ENCODE measurements around the gene HSPA9.

The HSPA9 gene

DNA sequence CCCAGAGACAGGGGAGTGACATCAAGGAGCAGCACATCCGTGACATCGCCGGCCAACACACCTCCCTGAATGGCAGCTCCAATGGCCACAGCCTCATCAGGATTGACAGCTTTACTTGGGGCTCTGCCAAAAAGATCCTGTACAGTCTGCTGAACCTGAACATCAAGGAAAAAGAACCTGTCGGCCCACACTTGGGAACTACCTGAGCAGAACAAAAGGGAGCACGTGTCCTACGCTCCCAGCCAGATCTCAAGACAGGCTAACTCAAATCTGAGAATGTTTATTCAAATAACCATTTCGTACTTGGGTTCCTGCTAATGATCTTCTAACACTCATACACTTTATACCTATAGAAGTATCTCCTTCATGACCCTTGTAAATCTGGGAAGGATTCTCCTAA lies 15.3 kb downstream of the HSPA9 start:
- DNase-seq = no peak

DNA sequence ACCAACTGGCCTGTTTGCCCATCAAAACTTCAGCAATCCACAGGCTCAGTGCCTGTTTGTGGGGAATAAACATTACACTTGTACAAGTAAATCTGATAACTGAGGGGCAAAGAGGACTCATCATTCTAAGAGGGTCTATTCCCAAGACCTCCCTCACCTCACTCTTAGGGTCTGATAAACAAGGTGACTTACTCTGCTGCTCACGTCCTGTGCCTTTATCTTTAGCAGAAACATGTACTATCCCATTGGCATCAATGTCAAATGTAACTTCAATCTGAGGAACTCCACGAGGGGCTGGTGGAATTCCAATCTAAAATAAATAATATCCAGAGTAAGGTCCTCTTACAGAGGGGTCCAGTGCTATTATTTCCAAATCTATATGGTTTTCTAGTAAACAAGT lies 17.5 kb downstream of the HSPA9 start:
- no peak for DNase-seq

DNA sequence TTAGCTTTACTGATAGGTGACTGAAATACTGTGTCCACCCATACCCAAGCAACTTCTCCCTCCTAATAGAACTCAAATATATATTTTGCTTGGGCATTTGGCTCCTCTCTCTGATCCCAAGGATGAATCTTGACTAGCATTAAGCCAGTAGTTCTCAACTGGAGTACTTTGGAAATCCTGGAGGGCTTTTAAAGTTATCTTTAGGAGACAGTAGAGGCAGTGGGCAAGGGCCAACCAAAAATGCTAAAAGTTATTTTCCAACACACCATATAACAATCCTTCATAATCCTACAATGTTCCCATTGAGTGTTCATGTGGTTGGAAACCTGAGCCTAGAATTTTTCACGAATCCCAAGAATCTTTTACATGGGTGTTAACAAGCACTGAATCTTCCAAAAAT lies 21.1 kb downstream of the HSPA9 start:
- no peak for DNase-seq

DNA sequence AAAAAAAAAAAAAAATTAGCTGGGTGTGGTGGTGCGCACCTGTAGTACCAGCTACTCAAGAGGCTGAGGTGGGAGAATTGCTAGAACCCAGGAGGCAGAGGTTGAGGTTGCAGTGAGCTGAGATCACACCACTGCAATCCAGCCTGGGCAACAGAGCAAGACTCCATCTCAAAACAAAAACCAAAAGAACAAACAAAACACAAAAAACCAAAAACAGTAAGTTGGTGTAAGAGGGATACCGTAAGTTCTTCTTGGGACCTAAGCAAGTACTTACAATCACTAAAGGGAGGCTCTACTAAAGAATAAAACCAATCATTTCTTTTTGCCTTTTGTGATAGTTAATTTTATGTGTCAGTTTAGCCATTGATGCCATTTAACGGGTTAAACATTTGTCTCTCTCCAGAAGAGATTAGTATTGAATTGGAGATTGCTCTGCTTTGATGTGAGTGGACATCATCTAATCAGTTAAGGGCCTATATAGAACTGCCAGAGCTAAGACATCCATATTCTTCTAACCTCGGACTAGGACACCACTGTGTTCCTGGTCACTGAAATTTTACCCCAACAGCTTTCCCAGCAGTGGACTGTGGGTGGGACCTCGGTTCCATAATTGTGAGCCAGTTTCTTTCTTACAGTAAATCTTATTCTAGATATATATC lies 21.6 kb downstream of the HSPA9 start:
- no peak for DNase-seq

DNA sequence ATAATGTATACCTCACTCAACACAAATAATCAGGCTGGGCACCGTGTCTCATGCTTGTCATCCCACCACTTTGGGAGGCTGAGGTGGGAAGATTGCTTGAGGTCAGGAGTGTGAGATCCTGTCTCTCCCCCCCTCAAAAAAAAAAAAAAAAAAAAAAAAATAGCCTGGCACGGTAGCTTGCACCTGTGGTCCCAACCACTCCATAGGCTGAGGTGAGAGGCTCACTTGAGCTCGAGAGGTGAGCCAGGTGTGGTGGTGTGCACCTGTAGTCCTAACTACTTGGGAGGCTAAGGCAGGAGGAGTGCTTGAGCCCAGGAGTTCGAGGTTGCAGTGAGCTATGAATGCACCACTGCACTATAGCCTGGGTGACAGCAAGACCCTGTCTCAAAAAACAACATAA lies 22.5 kb downstream of the HSPA9 start:
- no peak for DNase-seq

DNA sequence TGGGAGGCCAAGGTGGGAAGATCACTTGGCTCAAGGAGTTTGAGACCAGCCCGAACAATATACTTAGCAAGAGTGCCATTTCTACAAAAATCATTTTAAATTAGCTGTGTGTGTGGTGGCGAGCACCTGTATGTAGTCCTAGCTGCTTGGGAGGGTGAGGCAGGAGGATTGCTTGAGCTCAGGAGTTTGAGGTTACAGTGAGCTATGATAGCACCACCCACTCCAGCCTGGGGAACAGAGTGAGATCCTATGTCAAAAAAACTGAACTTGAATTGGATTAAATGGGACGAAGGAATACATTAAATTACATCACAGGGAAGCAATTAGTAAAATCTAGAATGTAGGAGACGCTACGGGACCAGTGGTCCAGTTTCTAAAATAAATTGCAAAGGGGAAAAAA lies 25.8 kb downstream of the HSPA9 start:
- DNase-seq = no peak

DNA sequence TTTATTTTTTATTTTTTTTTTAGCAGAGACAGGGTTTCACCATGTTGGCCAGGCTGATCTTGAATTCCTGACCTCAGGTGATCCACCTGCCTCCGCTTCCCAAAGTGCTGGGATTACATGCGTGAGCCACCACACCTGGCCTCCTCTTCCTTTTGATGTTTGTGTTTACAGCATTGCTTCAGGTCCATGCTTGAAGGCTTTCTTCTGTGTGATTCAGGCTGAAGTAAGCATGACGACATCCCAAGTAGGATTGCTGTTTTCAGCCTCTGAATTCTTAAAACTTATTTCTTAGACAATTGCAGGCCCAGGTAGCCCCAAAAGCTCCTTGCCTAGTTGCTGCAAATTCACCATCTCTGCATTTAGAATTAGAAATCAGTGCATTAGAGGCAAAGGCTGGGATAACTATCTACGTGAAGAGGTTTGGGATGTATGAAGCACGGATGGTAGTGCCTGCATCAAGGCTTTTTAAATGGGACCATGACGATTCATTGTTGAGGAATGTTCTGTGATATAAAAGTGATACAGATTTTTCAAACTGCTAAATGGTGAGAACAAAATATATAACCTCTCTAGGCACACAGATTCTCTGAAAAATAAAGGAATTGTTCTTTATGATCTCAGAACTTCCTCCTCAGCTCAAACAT lies 29.2 kb downstream of the HSPA9 start:
- DNase-seq = no peak

DNA sequence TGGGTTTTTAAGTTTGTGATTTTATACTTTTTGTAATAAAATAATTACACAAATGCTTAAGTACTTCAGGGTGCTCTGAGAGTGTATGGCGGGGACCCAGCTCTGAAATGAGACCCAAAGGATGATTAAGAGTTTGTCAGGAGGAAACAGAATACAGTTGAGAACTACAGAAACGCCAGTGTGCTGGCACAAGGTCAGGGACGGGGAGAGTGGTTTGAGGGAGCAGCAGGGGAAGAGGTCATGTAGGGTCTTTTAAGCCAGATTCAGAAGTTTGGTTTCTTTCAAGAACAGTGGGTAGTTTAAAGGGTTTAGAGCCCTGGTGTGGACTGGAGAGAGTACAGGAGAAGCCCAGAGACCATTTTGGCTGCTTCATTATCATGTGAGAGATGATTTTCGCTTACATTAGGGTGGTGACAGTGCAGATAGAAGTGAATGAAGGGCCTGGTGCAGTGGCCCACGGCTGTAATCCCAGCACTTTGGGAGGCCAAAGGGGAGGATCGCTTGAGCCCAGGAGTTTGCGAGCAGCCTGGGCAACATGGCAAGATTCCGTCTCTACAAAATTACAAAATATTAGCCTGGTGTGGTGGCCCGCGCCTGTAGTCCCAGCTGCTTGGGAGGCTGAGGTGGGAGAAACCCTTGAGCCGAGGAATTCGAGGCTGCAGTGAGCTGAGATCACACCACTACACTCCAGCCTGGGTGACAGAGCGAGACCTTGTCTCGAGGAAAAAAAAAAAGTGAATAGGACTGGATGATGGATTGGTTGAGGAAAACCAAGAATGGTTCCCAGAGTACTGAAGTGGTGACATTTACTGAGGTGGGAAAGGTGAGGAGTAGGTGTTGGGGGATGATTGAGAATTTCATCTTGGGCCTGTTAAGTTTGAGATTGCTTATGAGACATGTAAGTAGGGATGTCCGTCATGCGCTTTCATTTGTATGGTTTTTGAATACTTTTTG lies 30.7 kb downstream of the HSPA9 start:
- no peak for DNase-seq

DNA sequence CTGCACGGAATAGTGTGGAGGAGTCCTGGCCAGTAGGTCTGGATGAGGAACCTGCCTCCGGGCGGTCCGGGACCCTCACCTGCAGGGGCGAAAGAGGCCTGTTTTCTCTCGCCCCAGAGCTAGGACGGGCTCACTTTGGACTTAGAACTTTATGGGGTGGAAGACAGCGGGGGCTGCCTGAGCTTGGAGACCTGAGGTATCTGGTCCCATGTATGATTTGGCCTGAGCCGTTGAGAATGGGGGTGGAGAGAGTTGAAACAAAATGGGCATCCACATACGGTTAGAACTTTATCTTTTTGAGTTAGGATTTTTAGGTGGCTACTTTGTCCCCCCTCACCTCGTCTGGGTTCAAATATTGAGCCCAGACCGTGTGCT lies 31.5 kb downstream of the HSPA9 start:
- no peak for DNase-seq

DNA sequence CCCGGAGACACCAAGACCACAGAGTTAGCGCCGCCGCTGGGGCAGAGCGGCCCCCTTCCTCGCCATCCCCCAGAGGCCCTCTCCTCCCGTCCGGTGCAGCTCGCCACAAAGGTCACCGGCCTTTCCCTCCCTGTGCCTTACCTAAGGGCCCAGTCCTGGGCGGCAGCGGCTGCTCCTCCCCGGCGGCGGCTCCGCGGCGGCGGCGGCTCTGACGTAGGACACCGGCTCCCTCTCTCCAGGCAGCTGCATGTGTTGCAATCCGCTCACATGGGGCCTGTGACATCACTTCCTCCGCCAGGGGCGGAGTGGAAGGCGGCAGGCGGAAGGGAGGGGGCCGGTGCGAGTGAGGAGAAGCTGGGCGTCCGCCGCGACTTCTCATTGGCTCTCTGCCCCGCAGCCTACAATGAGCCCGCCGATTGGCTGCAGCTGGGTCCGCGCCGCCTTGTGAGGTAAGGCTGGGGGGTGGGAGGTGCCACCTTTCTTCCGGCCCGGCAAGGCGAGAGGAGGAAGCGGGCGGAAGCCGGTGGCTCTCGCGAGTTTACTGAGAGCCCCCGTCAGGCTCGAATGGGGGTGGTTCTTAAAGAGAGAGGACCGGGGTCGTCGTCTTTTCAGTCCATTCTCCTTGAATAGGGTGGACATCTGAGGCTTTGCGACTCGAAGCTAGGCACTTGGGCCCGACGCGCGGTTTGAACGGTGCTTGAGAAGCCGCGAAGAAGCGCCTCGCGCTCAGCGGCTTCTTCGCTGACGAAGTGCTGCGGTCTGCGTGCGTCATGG lies 32.1 kb downstream of the HSPA9 start, which contains the start of gene ETF1:
Gene ETF1 (minus strand): TSS at position 281 of the 774 bp plus-strand sequence. CDS start 318 bp downstream, outside the sequence.
- DNase-seq = peak; percentile 99 to 100

DNA sequence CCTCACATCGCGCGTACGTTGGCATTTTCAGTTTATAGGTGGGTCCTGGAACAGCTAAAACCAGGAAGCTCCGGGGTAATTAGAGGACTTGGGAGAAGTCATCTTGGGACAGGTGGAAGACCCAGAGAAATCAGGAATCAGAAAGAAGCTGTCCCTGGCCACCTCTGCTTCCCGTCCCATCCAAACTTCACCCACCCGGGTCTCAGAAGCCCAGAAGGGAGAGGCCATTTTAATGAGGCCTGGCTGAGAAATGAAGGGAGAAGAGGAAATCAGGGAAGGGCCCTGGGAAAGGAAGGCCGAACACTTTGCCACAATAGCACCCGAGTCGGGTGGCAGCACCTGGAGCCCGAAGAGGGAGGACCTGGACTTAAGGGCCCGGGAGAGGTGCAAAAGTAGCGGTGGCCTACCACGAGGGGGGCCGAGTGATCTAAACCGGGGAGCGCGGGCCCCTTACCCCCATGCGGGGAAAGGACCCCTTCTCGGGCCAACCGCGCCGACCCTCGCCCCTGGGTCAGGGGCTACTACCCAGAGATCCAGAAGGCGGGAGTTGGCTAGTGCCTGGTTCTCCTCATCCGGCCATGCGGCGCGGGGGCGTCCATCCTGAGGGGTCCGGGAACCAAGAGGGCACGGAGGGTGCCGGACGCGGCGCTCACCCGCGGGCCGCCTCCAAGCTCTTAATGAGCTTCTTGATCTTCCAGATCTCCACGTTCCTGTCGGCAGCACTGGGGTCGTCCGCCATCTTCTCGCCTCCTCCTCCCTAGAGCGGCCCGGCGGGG lies 32.8 kb downstream of the HSPA9 start:
- DNase-seq = peak; percentile 29 to 32

DNA sequence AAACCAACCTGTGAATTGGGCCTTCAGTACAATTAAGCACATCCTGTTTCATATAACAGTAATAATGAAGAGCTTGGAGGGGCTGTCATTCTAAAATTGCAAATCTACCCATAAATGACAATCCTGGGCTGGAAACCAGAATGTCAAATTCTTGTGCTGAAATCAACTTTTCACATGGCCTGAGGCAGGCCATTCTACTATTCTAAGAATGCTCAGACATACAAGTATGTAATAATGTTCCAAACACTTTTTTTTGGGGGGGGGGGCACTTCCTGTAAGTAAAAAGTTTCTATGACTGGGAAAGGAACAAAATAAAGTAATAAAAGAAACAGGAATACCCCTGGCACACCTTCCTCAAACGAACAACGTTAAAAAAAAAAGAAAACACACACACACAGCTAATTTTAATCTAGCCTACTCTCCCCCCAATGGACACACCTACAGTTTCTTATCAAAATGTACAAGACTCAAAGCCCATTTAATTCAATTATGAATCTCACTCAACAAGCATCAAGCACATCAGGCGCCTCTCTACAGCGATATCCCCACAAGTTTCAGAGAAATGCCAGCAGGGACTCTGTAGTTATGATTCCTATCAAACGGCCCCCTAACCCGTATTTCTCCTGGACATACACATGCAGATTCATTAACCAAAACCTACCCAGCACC lies 33.6 kb downstream of the HSPA9 start:
- DNase-seq = no peak

DNA sequence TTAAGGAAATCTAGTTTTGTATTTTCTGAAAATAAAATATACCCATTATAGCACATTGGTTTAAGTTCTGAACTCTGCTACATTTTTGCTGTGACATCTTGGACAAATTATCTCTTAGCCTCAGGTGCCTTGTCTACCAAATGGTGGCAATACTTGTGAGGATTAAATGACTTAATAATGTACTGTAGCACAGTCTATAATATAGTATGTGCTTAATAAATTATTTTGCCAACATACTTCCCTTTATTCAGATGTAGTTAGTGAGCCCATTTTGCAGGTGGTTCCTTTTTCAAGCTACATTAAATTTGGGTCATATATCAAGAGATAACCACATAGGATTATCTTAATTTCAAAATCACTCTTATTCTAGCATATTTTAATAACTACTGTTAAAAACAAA lies 35.4 kb downstream of the HSPA9 start:
- DNase-seq = no peak

DNA sequence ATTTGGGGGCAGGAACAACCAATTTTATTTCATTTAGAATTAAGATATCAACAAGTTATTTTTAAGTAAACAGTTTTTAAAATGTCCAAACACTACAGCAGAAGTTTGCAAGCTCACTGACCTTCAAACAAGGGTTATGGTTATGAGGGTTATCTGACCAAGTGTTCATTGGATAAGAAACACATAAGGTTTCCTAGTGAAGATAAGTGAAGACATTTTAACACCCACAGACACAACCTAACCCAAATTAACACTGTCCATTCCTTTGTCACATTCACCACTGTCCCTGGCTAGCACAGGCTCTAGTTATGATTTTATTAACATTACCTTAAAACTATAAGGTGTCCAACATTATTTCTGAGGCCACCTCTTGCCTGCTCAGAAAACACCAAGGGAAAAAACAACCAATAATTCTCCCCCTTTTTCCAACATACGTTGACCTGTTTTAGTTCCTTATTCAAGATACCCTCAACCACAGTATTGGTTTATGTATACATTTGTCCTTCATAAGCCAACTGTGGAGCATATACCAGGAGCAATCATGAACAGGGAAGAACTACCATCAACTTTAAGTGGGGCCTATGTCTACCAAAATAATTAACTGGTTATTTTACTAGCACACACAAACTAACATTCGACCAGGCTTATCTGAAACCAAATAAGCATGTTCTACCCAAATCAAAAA lies 36.1 kb downstream of the HSPA9 start:
- no peak for DNase-seq

DNA sequence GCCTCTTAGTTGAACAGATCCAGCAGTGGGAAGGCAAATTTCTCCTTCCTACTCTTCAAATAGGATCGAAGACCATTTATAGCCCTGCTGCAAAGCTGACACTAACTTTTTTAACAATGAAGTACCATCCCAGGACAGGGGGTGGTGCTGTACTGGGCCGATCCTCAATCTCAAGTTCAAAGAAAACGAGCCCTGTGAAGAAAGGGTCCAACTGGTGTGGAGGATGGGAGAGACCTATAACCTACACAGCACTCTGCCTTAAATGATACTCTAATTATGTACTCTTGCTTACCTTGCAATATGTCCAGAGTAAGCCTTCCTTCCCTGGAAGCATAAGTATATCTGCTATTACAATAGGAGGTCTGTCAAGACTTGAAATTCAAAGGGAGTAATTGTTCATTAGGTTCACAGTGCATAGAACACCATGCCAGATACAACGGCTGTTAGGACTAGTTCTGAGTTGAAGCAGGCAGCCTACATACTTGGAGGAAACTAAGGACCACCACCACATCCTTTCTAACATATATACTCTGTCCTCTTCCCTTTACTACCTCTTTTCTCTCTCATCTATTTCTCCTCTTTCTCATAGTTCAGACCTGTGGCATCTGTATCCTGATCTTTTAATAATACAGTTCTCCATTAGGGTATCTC lies 38.4 kb downstream of the HSPA9 start:
- DNase-seq = no peak

DNA sequence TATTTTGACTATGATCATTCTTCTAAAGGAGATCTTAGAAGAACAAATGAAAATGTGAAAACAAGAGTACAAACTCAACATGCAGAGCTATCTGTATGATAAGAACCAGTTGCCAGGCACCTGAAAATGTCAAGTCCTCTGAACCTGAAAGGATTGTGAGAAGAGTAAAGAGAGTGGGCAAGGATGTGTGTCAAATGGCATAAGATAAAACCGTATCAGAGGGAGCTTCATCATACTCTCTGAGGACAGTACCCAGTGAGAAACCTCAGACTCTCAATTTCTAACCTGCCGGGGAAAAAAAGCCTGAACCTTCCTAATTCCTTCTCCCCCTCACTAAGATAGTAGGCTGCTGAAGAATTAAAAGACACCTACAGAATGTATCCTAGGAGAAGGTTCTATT lies 39.0 kb downstream of the HSPA9 start:
- DNase-seq = no peak

DNA sequence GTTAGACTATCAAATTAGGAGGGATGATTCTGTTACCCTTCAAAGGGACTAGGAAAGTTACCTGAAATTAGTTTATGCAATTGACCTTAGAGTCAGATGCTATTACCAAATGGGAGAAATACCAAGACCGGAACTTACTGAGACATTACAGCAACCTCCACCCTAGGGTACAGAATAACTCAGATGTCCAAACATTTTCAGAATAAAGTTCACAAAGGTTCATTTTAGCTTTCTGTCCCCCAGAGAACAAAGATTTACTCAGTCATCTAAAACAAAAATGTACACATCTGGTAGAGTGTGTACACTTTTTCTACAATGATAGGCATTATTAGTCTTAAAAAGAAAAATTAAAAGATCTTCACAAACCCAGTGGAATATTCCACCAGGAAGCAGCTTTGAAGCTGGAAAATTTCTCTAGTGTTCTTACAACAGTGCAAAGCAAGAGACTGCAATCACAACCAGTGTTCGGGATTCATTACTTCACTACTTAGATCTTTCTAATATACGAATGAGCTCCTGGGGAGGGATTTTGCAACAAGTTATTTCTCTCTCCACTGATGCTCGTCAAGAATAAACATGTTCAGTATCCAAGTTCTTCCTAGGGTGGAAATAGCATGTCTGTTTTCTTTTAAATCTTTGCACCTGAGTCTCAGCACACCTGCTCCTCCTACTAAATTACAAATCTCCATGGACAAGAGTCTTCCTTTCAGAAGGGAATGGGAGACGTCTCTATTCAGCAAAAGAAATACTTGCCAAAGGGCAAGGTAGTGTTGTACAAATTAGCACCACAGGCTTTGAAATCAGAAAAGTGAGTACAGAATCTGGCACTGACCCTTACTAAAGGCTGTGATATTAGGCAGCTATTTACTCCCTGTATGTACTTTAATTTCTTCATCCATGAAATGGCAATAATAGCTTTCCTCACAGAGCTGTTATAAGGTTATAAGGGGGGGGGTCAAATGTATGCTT lies 40.9 kb downstream of the HSPA9 start:
- no peak for DNase-seq

DNA sequence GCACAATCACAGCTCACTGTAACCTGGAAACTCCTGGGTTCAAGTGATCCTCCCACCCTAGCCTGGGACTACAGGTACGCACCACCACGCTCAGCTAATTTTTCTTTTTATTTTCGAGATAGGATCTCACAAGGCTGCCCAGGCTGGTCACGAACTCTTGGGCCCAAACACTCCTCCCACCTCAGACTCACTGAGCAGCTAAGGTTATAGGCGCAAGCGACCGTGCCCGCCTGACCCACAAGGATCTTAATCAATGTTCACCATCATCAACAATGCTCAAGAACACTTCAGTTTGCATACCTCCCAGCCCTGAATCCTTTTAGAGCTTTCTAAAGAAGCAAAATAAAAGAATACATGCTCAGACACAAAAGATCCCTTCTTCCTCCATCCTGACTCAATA lies 45.4 kb downstream of the HSPA9 start:
- DNase-seq = no peak

Measured in activated CD4-positive, alpha-beta T cell treated with anti-CD3 and anti-CD28 coated beads for 4 hours (primary cell).